Fibroblast of skin of right quadriceps (primary cell): ENCODE measurements around the gene POTEH.
"Not testable (repeated sequence)": the region's sequence is repeated elsewhere in the genome, so short reads cannot be mapped to it uniquely, and the experiment has no call there.

ENCODE experiments used
- DNase-seq: peaks from one replicate; pipeline ENCODE4 v3.0.0-alpha.2; 2013

Gene POTEH

DNA sequence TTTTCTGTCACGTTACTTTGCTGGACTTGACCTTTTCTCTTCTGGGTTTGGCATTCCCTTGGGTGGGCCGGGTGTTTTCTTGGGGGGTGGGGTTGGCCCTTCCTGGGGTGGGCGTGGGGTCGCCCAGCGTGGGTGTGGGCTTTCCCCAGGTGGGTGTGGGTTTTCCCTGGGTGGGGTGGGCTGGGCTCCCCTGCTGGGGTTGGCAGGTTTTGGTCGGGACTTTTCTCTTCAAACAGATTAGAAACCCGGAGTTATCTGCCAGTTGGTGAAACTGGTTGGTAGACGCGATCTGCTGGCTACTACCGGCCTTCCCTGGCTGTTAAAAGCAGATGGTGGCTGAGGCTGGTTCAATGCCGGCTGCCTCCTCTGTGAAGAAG, at the start of gene POTEH:
Gene POTEH, plus strand, starts transcription at position 278 of the 377 bp plus-strand sequence. Its CDS starts 52 bp downstream, at position 330.
- not testable (repeated sequence) for DNase-seq

DNA sequence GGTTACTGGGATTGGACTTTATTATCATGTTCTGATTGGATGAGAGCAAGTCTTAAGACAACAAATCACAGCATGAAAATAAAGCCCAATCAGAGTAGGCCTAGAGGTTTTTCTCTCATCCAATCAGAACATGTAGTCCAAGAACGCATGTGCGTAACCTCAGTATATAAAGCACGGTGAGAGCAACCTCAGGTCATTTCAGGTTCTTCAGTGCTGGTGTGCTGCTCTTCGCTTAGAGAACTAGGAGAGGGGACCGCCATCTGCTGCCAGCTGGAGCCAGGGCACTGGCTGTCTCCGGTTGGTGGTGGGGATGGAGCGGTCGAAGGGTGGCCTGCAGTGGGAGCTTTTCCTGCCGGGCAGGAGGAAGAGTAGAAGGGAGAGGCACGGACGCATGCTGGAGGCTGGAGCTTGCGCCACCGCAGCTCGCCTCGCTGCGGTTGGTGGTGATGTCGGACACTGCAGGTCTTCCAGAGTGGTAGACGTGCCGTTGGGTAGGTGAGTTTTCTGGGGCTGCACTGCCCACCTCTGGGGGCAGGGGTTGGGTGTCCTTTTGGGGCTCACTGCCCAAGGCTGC, 47.5 kb upstream of the POTEH start:
- not testable (repeated sequence) for DNase-seq

- not testable (repeated sequence) for DNase-seq
Measured at GRCh38 chr22:15651954-15652353, 37.9 kb upstream of the POTEH start.

GRCh38 chr22:15652738-15653137, 37.1 kb upstream of the POTEH start:
- not testable (repeated sequence) for DNase-seq

DNA sequence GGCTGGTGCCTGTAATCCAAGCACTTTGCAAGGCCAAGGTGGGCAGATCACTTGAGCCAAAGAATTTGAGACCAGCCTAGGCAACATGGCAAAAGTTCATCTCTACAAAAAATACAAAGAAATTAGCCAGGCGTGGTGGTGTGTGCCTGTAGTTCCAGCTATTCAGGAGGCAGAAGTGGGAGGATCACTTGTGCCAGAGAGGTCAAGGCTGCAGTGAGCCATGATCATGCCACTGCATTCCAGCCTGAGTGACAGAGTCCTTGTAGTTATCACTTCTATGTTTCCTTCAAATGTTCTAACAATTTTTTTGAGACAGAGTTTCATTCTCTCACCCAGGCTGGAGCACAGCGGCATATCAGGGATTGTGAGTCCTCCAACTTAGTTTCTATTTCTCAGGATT, 36.6 kb upstream of the POTEH start:
- DNase-seq, result not testable (repeated sequence)

- not testable (repeated sequence) for DNase-seq
Measured at GRCh38 chr22:15661102-15661501, 28.7 kb upstream of the POTEH start.

DNA sequence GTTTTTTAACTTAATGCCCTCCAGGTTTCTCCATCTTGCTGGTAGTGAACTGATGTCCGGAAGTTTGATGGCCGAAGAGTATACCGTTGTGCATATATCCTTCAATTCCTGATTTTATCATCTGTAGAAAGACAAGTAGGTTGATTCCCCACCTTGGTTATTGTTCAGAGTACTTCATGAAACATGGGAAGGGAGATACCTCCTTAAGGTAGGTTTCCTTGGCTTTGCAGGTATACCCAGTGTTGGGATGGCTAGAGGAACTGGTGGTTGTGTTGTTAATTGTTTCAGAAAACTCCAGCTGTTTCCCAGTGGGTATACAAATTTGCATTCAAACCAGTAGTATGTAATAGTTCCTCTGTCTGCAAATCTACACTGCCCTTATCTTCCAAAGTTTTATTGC, 25.1 kb upstream of the POTEH start:
- DNase-seq, result not testable (repeated sequence)

DNA sequence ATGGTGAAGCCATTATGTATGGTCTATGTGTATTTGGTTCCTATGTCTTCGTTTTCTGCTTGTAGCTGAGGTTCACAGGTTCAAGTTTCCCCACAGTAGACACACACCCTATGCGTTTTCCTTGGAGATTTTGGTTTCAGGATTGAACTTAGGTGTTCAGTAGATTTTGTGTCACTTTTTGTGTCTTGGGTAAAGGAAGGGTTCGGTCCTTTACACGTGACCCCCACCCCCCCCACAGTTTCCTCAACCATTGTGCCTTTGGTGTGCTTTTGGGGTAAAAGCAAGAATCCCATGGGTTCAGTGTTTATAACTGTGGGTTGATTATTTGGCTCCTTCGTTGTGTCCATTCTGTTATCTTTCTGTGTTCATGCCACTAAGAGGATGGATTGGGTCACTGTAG, 24.3 kb upstream of the POTEH start:
- not testable (repeated sequence) for DNase-seq

- DNase-seq, result not testable (repeated sequence)
Measured at GRCh38 chr22:15669430-15669829, 20.4 kb upstream of the POTEH start.

GRCh38 chr22:15679702-15680101, 10.1 kb upstream of the POTEH start:
- DNase-seq, result not testable (repeated sequence)

GRCh38 chr22:15684115-15684514, 5.7 kb upstream of the POTEH start:
- not testable (repeated sequence) for DNase-seq

DNA sequence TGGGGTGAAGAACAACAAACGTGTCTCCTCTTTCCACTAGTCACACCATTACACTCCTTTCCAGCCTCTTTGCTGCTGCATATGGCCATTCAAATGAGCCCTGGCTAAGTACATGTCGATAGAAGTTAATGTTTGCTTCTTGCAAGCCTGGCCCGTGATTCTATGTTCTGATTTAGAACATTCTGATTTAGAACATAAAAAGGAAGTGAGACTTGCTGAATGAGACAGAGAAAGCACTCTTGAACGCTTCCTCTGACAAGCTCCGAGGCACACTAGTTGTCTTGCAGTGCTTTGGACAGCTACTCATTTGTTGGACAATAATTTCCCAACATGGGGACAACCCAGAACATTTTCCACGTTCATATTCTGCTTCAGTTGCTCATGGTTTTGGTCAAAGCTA, 5.1 kb upstream of the POTEH start:
- not testable (repeated sequence) for DNase-seq

GRCh38 chr22:15685641-15686040, 4.2 kb upstream of the POTEH start:
- not testable (repeated sequence) for DNase-seq

GRCh38 chr22:15687086-15687485, 2.7 kb upstream of the POTEH start:
- DNase-seq, result not testable (repeated sequence)

DNA sequence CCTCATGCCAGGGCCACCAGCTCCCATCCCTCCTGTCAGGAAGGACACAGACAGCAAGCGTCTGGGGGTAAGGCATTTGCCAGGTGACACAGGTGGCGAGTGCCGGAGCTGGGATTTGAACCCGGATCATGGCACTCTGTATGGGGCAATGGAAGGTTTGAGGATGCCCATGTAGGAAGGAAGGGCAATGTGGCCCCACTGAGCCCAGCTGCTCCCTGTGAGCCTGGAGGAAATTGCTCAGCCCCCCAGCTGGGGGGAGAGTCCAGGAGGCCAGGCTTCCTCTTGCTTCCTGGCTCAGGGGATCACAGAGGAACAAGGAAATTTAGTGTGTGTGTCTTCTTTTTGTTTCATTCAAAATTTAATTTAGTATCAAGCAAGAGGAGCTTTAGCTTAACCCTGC, 2.1 kb upstream of the POTEH start:
- not testable (repeated sequence) for DNase-seq

GRCh38 chr22:15688090-15688489, 1.7 kb upstream of the POTEH start:
- DNase-seq, result not testable (repeated sequence)

- DNase-seq, result not testable (repeated sequence)
Measured at GRCh38 chr22:15689012-15689748, 646 bp upstream of the POTEH start.

DNA sequence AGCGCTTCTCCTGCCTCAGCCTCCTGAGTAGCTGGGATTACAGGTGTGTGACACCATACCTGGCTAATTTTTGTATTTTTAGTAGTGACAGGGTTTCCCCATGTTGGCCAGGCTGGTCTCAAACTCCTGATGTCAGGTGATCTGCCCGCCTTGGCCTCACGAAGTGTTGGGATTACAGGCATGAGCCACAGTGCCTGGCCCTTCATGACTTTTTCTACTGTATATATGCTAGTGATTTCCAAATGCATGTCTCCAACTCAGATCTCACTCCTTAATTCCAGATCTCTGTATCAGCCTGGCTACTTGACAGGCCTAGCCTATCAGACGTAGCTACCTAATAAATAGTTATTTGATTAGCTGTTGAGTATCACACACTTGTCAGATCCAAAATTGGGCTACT, 23.8 kb downstream of the POTEH start:
- DNase-seq, result not testable (repeated sequence)

- DNase-seq, result not testable (repeated sequence)
Measured at GRCh38 chr22:15714125-15714524, 24.3 kb downstream of the POTEH start.

GRCh38 chr22:15721884-15722283, 32.1 kb downstream of the POTEH start:
- DNase-seq, result not testable (repeated sequence)

- not testable (repeated sequence) for DNase-seq
Measured at GRCh38 chr22:15729209-15729917, 39.5 kb downstream of the POTEH start.

- DNase-seq, result not testable (repeated sequence)
Measured at GRCh38 chr22:15731023-15731422, 41.2 kb downstream of the POTEH start.

- not testable (repeated sequence) for DNase-seq
Measured at GRCh38 chr22:15734411-15734810, 44.6 kb downstream of the POTEH start.
